Muscle of back (tissue), 11 donors: ENCODE measurements around the gene DENND4C. TPM values are rescaled to one million over a fixed set of nuclear protein-coding genes. Genes with fewer than 3 reads are reported as not detected.
"Not testable (repeated sequence)": the region's sequence is repeated elsewhere in the genome, so short reads cannot be mapped to it uniquely, and the experiment has no call there.

Source experiments
- DNase-seq, 3 donors: peaks; one replicate each; pipeline versions ENCODE4 v3.0.0 to v3.0.0-alpha.2; 2013
- polyA plus RNA-seq, 10 donors: library from polyadenylated mRNA; unstranded; fragments of 120-200 nt; gene quantifications; one replicate each; pipeline ENCODE4 v1.2.1, GENCODE V29; 2013; ENCODE audit not compliant: insufficient read length in 10 of 10

DENND4C gene
- polyA plus RNA-seq, 10 donors = 19.3 to 35.5 (median 26.4) TPM

DNA sequence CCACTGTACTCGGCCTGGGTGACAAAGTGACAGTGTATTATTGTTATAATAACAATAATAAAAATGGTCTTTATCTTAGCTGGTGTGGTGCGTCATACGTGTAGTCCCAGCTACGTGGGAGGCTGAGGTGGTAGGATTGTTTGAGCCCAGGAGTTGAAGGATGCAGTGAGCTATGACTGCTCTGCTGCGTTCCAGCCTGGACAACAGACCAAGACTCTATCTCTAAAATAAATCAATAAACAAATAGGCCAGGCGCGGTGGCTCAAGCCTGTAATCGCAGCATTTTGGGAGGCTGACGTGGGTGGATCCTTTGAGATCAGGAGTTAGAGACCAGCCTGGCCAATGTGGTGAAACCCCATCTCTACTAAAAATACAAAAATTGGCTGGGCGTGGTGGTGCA lies 9.2 kb upstream of the DENND4C start:
- no peak for DNase-seq

DNA sequence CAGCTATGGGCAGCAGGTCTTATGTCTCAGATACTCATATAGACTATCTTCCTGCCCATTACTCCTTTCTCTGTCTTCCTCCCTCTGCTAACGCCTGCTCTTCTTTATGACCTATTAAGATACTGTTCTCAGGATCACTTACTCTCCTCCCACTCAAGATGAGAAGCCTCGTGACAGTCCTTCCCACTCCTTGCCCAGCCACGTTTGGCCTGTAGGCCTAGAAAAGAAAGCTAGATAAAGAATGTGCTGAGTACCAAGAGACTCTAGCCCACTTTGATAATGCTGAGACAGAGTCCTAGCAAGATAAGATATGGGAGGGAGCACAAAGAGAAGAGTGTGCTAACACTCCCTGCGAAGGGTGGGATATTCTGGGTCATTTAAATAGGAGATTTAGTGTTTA lies 6.8 kb upstream of the DENND4C start:
- no peak for DNase-seq

DNA sequence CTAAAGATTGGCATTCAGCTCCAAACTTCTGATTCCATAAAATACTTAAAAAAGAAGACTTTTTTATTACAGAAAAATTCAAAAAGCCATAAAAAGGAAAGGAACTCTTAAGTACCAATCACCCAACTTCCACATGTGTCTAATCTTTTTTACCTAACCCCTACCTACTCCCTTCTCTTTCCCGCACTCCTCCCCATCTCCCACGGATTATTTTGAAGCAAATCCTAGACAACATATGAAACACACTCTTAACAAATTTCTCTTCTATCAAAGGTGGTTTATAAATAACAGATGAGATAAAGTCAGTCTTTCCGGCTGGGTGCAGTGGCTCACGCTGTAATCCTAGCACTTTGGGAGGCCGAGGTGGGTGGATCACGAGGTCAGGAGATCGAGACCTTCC lies 5.9 kb upstream of the DENND4C start:
- no peak for DNase-seq

DNA sequence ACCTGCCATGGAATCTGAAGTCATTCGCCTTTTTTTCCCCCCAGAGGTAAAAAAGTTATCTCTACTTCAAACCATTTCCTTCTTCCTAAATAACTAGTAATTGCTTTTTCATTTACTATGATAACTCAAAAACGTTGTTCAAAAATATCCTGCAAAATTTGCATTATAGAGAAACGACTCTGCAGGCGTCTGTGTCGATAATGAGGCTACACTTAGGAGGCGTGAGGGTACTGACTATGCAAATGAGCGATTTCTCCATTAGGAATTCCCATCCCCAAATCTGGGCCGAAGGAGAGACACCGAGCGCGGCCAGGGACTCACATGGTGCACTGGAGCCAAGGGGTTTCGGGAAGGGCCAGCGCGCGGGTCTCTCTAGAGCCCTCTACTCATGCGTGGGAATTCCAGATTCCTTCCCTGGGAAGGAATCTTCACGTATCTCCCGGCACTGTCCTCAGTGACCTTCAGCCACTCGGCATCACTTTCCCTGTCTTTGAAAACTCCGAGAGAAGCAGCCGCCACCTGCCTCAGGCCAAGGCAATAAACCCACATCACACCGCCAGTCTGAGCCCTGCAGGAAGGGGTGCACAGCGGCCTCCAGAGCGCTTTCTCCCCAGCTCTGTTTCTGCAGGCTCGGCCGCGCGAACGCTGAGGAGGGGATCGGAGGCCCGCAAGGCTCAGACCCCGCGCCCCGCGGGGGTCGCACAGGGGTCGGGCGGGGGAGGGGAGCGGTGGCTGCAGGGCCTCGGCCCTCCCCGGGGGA lies 718 bp upstream of the DENND4C start:
- peak in 1 of 3 donors; percentile 94 for DNase-seq

DNA sequence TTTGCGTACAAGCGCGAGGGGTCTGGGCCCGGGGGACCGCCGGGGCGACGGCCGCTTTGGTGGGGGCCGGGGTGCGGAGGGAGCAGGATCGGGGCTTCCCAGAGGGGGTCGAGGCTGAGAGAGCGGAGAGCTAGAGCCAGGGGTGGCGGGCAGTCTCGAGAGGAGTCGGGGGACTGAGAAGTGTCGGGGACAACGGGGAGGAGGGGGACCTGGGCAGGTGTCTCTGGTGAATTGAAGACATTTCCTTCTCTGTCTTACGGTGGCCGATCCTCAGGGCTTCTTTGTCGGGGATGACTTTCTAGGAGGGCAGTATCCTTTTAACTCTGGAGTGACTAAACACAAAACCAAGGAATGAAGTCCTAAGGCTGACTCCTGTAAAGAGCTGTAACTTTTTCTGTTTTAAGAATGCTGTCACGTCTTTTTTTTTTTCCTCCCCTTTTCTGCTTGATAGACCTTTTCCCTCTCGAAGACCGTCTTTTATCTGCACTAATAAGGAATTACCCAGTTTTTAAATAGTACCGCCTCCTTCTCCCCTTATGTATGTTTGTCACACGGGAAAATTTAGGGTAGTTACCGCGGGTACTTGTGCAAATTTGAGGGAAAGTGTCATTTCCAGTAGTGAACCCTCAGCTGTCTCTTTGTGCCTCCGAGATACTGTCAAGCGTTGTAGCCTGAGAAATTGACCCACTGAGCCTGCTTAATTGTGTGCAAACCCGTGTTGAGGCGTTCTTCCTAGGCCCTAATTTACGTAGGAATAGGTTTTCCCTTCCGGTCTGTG lies 822 bp downstream of the DENND4C start:
- DNase-seq = peak; percentile 15 to 62 (median 25)

DNA sequence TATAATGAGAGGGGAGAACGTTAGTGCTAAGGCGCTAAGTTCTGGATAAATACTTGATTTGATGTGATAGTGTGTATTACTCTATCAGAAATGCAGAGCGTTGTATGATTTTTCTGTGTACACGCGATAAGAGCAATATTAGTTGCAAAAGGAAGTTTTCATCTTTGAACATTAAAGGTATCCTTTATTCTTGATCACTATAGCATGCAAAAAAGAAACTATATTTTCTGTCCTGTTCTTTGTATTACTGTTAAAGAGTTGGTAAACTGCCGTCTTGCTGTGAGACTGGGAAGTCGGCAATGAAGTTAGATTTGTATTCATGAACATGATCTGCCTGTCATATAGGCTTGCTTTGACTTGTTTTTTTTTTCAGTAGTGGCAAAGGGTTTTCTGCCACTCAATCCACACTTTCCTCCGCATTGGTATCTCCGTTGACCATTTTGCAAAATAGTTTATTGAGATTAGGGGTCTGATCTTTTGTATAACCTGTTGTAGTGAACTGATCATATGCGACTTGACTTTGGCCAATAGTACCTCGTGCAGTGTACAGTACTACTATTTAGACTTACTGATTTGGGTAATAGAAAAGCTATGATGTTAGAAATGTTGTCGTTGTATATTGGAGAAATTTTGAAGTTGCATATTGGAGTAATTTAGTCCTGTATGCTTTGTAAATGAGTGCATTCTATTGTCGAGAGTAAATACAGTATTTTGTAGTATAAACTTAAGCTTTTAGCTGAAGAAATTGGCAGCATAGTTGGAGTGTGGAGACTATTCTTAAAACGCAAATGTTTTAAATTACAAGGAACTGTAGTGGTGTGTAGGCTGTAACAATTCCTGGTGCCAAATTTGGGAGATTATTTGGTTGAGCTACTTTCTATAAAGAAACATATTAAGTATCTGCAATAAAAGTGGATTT lies 1.7 kb downstream of the DENND4C start:
- peak; percentile 11 to 64 (median 34) for DNase-seq

- peak in 1 of 3 donors; percentile 25 for DNase-seq
Measured at GRCh38 chr9:19232823-19233194, 2.3 kb downstream of the DENND4C start.

- no peak for DNase-seq
Measured at GRCh38 chr9:19233344-19233743, 2.9 kb downstream of the DENND4C start.

GRCh38 chr9:19239955-19240354 lies 9.5 kb downstream of the DENND4C start:
- no peak for DNase-seq

DNA sequence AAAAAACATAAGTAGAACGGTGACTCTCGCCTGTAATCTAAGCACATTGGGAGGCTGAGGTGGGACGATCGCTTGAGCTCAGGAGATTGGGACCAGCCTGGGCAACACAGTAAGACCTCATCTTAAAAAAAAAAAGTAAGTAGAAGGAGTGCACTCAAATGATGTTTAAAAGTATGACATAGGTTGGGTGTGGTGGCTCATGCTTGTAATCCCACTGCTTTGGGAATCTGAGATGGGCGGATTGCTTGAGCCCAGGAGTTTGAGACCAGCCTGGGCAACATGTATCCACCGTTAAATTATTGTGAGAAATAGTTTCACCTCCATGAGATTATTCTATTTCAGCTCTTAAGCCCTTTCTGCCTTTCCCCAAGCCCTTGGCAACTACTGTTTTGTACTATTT lies 11.2 kb downstream of the DENND4C start:
- no peak for DNase-seq

DNA sequence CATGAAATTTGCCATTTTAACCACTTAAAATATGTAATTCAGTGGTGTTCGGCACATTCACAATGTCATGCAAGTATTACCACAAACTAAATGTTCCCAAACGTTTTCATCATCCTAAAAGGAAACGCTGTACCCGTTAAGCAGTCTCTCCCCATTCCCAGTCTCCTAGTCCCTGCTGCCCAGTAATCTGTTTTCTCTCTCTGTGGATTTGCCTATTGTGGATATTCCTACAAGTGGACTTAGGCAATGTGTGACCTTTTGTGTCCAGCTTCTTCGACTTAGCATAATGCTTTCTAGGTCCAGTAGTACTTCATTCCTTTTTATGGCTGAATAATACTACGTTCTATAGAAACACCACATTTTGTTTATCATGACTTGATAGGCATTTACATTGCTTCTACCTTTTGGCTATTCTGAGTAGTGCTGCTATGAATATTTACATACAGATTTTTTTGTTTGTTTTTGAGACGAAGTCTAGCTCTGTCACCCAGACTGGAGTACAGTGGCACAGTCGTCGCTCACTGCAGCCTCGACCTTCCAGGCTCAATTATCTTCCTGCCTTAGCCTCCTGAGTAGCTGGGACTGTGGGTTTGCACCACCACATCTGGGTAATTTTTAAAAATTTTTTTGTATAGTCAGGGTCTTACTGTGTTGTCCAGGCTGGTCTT lies 13.0 kb downstream of the DENND4C start:
- no peak for DNase-seq

GRCh38 chr9:19246891-19247290 lies 16.4 kb downstream of the DENND4C start:
- DNase-seq = no peak

- no peak for DNase-seq
Measured at GRCh38 chr9:19247420-19247819, 16.9 kb downstream of the DENND4C start.

GRCh38 chr9:19250346-19250745 lies 19.9 kb downstream of the DENND4C start:
- DNase-seq = not testable (repeated sequence)

DNA sequence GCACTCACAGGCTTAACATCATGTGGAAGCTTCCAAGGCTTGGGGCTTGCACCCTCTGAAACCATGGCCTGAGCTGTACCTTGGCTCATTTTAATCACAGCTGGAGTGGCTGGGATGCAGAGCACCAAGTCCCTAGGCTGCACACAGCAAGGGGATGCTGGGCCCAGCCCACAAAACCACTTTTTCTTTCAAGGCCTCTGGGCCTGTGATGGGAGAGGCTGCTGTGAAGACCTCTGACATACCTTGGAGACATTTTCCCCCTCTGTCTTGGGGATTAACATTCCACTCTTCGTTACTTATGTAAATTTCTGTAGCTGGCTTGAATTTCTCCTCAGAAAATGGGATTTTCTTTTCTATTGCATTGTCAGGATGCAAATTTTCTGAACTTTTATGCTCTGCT lies 20.7 kb downstream of the DENND4C start:
- DNase-seq = not testable (repeated sequence)

DNA sequence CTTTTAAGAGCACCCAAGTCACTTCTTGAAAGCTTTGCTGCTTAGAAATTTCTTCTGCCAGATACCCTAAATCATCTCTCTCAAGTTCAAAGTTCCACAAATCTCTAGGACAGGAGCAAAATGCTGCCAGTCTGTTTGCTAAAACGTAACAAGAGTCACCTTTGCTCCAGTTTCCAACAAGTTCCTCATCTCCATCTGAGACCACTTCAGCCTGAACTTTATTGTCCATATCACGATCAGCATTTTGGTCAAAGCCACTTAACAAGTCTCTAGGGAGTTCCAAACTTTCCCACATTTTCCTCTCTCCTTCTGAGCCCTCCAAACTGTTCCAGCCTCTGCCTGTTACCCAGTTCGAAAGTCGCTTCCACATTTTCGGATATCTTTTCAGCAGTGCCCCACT lies 21.1 kb downstream of the DENND4C start:
- not testable (repeated sequence) for DNase-seq

GRCh38 chr9:19252174-19252884 lies 21.8 kb downstream of the DENND4C start:
- no peak for DNase-seq

DNA sequence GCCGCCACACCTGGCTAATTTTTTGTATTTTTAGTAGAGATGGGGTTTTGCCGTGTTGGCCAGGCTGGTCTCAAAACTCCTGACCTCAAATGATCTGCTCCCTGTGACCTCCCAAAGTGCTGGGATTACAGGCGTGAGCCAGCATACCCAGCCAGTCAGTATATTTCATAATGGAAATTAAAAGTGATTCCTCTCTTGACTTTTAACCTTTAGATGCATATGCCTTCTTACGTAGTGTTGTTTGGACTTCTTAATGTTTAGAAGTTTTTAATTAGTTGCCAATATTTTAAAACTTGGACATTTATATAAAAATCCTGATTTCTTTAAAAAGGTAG lies 22.4 kb downstream of the DENND4C start:
- DNase-seq = no peak

GRCh38 chr9:19255112-19255511 lies 24.6 kb downstream of the DENND4C start:
- DNase-seq = no peak

DNA sequence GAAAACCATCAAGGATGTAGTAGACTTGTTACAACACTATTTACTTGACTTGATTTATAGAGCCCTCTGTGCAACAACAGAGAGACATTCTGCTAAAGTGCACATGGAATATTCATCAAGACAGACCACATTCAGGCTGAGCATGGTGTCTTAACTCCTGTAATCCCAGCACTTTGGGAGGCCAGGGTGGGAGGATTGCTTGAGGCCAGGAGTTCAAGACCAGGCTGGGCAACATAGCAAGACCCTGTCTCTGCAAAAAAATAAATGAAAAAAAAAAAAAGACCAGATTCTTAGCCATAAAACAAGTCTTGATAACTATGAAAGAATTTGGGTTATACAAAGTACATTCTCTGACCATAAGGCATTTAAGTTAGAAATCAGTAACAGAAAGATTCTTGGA lies 25.3 kb downstream of the DENND4C start:
- no peak for DNase-seq

DNA sequence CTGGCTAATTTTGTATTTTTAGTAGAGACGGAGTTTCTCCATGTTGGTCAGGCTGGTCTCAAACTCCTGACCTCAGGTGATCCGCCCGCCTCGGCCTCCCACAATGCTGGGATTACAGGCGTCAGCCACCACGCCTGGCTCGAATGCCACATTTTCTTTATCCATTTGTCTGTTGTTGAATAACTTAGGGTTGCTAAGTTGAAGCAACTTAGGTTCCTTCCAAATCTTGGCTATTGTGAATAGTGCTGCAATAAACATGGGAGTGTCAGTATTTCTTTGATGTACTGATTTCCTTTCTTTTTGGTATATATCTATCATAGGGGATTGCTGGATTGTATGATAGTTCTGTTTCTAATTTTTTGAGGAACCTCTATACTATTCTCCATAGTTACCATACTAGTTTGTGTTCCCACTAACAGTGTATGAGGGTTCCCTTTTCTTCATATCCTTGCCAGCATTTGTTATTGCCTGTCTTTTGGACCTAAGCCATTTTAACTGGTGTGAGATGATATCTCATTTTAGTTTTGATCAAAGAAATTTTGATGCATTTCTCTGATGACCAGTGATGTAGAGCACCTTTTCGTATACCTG lies 29.3 kb downstream of the DENND4C start:
- DNase-seq = not testable (repeated sequence)
